SK-N-SH (cell line): ENCODE measurements around the gene TUBGCP2.

Experiments used
- JUND ChIP-seq: IDR thresholded peaks from 2 replicates; pipeline ENCODE4 v1.4.0; 2012
- RFX5 ChIP-seq: IDR thresholded peaks from 2 replicates; pipeline ENCODE4 v1.6.1; 2012; ENCODE audit warnings: mild to moderate bottlenecking, improper control_type of control experiment, low read length
- SIN3A ChIP-seq: IDR thresholded peaks from 2 replicates; pipeline ENCODE4 v1.6.1; 2012; ENCODE audit warnings: low read depth, mild to moderate bottlenecking, low read length, moderate library complexity, borderline replicate concordance
- TAF1 ChIP-seq: IDR thresholded peaks from 2 replicates; pipeline ENCODE4 v1.6.1; 2012; ENCODE audit warnings: low read depth, mild to moderate bottlenecking, low read length, moderate library complexity, borderline replicate concordance
- YY1 ChIP-seq: IDR thresholded peaks from 2 replicates; pipeline ENCODE4 v1.4.0; 2012; ENCODE audit warnings: low read depth, mild to moderate bottlenecking
- TF ChIP-seq, protein P1 (sequence below): fragments of 200-600 bp; sonication (generic); IDR thresholded peaks from 2 replicates; pipeline ENCODE4 v1.6.1; 2017; ENCODE audit warnings: antibody characterized with exemption, mild to moderate bottlenecking, moderate library complexity
- TF ChIP-seq, protein P2 (sequence below): fragments of 150-350 bp; IDR thresholded peaks from 2 replicates; pipeline ENCODE4 v1.6.1; 2017; ENCODE audit warnings: antibody characterized with exemption, low read length, low read depth, borderline replicate concordance

DNA sequence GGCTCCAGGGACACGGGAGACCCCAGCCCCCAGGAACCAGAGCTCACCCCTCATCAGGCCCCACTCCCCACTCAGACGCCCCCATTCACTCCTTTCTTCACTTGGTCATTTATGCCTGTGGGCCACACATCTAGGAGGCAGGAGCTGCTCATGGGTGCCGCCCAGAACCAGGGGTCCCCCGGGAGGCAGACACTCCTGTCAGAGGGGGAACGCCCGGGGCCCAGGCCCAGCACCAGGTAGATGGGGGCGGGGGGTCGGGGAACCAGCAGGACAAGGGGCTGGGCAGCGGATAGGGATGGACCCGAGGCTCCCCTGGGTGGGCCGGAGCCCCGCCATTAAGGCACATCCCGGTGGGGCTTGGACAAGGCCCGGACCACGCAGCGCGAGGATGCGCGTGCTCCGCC, 16.2 kb upstream of the TUBGCP2 start:
- TF ChIP-seq, protein P1, sequence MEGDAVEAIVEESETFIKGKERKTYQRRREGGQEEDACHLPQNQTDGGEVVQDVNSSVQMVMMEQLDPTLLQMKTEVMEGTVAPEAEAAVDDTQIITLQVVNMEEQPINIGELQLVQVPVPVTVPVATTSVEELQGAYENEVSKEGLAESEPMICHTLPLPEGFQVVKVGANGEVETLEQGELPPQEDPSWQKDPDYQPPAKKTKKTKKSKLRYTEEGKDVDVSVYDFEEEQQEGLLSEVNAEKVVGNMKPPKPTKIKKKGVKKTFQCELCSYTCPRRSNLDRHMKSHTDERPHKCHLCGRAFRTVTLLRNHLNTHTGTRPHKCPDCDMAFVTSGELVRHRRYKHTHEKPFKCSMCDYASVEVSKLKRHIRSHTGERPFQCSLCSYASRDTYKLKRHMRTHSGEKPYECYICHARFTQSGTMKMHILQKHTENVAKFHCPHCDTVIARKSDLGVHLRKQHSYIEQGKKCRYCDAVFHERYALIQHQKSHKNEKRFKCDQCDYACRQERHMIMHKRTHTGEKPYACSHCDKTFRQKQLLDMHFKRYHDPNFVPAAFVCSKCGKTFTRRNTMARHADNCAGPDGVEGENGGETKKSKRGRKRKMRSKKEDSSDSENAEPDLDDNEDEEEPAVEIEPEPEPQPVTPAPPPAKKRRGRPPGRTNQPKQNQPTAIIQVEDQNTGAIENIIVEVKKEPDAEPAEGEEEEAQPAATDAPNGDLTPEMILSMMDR = no peak
- no peak for TF ChIP-seq YY1
- TF ChIP-seq, protein P2, sequence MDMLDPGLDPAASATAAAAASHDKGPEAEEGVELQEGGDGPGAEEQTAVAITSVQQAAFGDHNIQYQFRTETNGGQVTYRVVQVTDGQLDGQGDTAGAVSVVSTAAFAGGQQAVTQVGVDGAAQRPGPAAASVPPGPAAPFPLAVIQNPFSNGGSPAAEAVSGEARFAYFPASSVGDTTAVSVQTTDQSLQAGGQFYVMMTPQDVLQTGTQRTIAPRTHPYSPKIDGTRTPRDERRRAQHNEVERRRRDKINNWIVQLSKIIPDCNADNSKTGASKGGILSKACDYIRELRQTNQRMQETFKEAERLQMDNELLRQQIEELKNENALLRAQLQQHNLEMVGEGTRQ = no peak
- TF ChIP-seq SIN3A = no peak
- no peak for TF ChIP-seq TAF1
- no peak for TF ChIP-seq RFX5
- TF ChIP-seq JUND = no peak
